HG02571 (cell line): ENCODE measurements around the gene KIAA0825.
"Not testable (repeated sequence)": the region's sequence is repeated elsewhere in the genome, so short reads cannot be mapped to it uniquely, and the experiment has no call there.

Source experiments
- ATAC-seq: cut with Tn5 transposase; IDR thresholded peaks from one replicate; pipeline ENCODE4 v1.9.1; 2021; ENCODE audit warnings: mild to moderate bottlenecking, moderate library complexity; ENCODE audit not compliant: unreplicated experiment

KIAA0825 gene

GRCh38 chr5:94116317-94116716 lies 502.1 kb downstream of the KIAA0825 start:
- ATAC-seq, result not testable (repeated sequence)

GRCh38 chr5:94113087-94113486 lies 505.3 kb downstream of the KIAA0825 start:
- ATAC-seq, result no peak

GRCh38 chr5:94111209-94112004 lies 507.0 kb downstream of the KIAA0825 start:
- peak; percentile 100 for ATAC-seq

GRCh38 chr5:94103514-94104245 lies 514.7 kb downstream of the KIAA0825 start:
- ATAC-seq, result no peak
